GM23338 (cell line): ENCODE measurements around the gene ANO6. TPM values are rescaled to one million over a fixed set of nuclear protein-coding genes. Genes with fewer than 3 reads are reported as not detected.

ENCODE experiments used
- ATAC-seq: fragments of 200-7000 bp; cut with Tn5 transposase; 3 replicates; pipeline ENCODE4 v1.9.1; 2020
- DNase-seq: peaks from one replicate; pipeline ENCODE4 v3.0.0-alpha.2; 2015; ENCODE audit warnings: low spot score
- H2AFZ ChIP-seq: fragments of 200-600 bp; sonication (generic); 2 replicates; pipeline ENCODE4 v1.8.0; 2016; ENCODE audit warnings: antibody characterized with exemption, mild to moderate bottlenecking, moderate library complexity
- H3F3A ChIP-seq: fragments of 200-600 bp; sonication (generic); replicated peaks from 2 replicates; pipeline ENCODE4 v1.8.0; 2017; ENCODE audit warnings: antibody characterized with exemption, mixed run types, low read depth
- H3K27ac ChIP-seq: fragments of 200-600 bp; sonication (generic); 2 replicates; pipeline ENCODE4 v1.6.1; 2016; ENCODE audit warnings: low read depth
- H3K27me3 ChIP-seq: fragments of 200-600 bp; sonication (generic); 2 replicates; pipeline ENCODE4 v1.8.0; 2016; ENCODE audit warnings: mild to moderate bottlenecking, mixed run types, moderate library complexity; ENCODE audit not compliant: insufficient read depth
- H3K36me3 ChIP-seq: fragments of 200-600 bp; sonication (generic); 2 replicates; pipeline ENCODE4 v1.8.0; 2016; ENCODE audit warnings: mild to moderate bottlenecking; ENCODE audit not compliant: insufficient read depth
- H3K4me1 ChIP-seq: fragments of 200-600 bp; sonication (generic); 2 replicates; pipeline ENCODE4 v1.8.0; 2016; ENCODE audit warnings: mild to moderate bottlenecking, moderate library complexity; ENCODE audit not compliant: insufficient read depth
- H3K4me2 ChIP-seq: fragments of 200-600 bp; sonication (generic); 2 replicates; pipeline ENCODE4 v1.7.1; 2017; ENCODE audit warnings: mixed run types
- H3K4me3 ChIP-seq: fragments of 200-600 bp; sonication (generic); 2 replicates; pipeline ENCODE4 v1.6.1; 2016; ENCODE audit warnings: mixed run types
- H3K79me2 ChIP-seq: fragments of 200-600 bp; sonication (generic); replicated peaks from 2 replicates; pipeline ENCODE4 v1.8.0; 2017; ENCODE audit warnings: mild to moderate bottlenecking; ENCODE audit not compliant: insufficient read depth
- H3K9me2 ChIP-seq: fragments of 200-600 bp; sonication (generic); 2 replicates; pipeline ENCODE4 v1.8.0; 2017; ENCODE audit not compliant: insufficient read depth
- H4K20me1 ChIP-seq: fragments of 200-600 bp; sonication (generic); replicated peaks from 2 replicates; pipeline ENCODE4 v1.8.0; 2017; ENCODE audit warnings: mild to moderate bottlenecking; ENCODE audit not compliant: insufficient read depth
- H3K27ac Mint-ChIP-seq: 2 replicates; pipeline ENCODE4 v1.8.0; 2020; ENCODE audit warnings: inconsistent platforms, mild to moderate bottlenecking, moderate library complexity, mixed read lengths
- H3K27me3 Mint-ChIP-seq: 3 replicates; pipeline ENCODE4 v1.8.0; 2022; ENCODE audit warnings: low read depth, mild to moderate bottlenecking, moderate library complexity, mixed read lengths, inconsistent platforms; ENCODE audit not compliant: insufficient read depth, poor library complexity
- H3K36me3 Mint-ChIP-seq: 3 replicates; pipeline ENCODE4 v1.8.0; 2021; ENCODE audit warnings: low read depth, mild to moderate bottlenecking, inconsistent platforms, moderate library complexity, mixed read lengths
- H3K4me1 Mint-ChIP-seq: 3 replicates; pipeline ENCODE4 v1.8.0; 2020; ENCODE audit warnings: mild to moderate bottlenecking, inconsistent platforms, mixed read lengths
- H3K4me3 Mint-ChIP-seq: 3 replicates; pipeline ENCODE4 v1.8.0; 2021; ENCODE audit warnings: moderate library complexity, mild to moderate bottlenecking, inconsistent platforms, mixed read lengths
- H3K9me3 Mint-ChIP-seq: 3 replicates; pipeline ENCODE4 v1.8.0; 2020; ENCODE audit warnings: moderate library complexity, mild to moderate bottlenecking, inconsistent platforms, mixed read lengths
- CREB1 ChIP-seq: fragments of 250-450 bp; sonication (Bioruptor Pico); IDR thresholded peaks from 2 replicates; pipeline ENCODE4 v1.5.0; 2020; ENCODE audit warnings: low read depth, mild to moderate bottlenecking, moderate library complexity
- EZH2 ChIP-seq: fragments of 200-600 bp; sonication (generic); IDR thresholded peaks from one replicate; pipeline ENCODE4 v1.8.0; 2017; ENCODE audit warnings: antibody characterized with exemption, mild to moderate bottlenecking, low read depth; ENCODE audit not compliant: unreplicated experiment
- EZH2phosphoT487 ChIP-seq: fragments of 200-600 bp; sonication (generic); IDR thresholded peaks from one replicate; pipeline ENCODE4 v1.8.1; 2018; ENCODE audit warnings: antibody characterized with exemption; ENCODE audit not compliant: unreplicated experiment
- JUNB ChIP-seq: IDR thresholded peaks from one replicate; pipeline ENCODE4 v1.6.1; 2016; ENCODE audit warnings: antibody characterized with exemption; ENCODE audit not compliant: unreplicated experiment
- NANOG ChIP-seq: IDR thresholded peaks from 2 replicates; pipeline ENCODE4 v1.6.1; 2016; ENCODE audit warnings: antibody characterized with exemption, borderline replicate concordance
- POLR2AphosphoS5 ChIP-seq: IDR thresholded peaks from 2 replicates; pipeline ENCODE4 v1.6.1; 2016; ENCODE audit warnings: antibody characterized with exemption, low read depth
- STAT1 ChIP-seq: IDR thresholded peaks from one replicate; pipeline ENCODE4 v1.6.1; 2016; ENCODE audit warnings: antibody characterized with exemption; ENCODE audit not compliant: unreplicated experiment
- ZNF114 ChIP-seq: fragments of 250-450 bp; sonication (Bioruptor Pico); IDR thresholded peaks from 2 replicates; pipeline ENCODE4 v1.5.0; 2020; ENCODE audit warnings: mild to moderate bottlenecking, moderate library complexity
- ZNF331 ChIP-seq: fragments of 250-450 bp; sonication (Bioruptor Pico); IDR thresholded peaks from 2 replicates; pipeline ENCODE4 v1.5.0; 2020; ENCODE audit warnings: low read depth, mild to moderate bottlenecking, moderate library complexity
- polyA plus RNA-seq: library from polyadenylated mRNA; unstranded; fragments of >200 nt; fragmentation: Nextera tagmentation; extraction: Ambion mirVana; gene quantifications from 2 replicates; pipeline ENCODE4 v1.2.1, GENCODE V29; 2016
- total RNA-seq: library from RNA; depleted of rRNA; stranded (reverse); fragments of >200 nt; shearing (Covaris generic); gene quantifications from 2 replicates; pipeline ENCODE4 v1.2.3, GENCODE V29; 2014
- TF ChIP-seq, protein P1 (sequence below): fragments of 250-450 bp; sonication (Bioruptor Pico); IDR thresholded peaks from 2 replicates; pipeline ENCODE4 v1.5.0; 2020; ENCODE audit warnings: mild to moderate bottlenecking, moderate library complexity
- TF ChIP-seq, protein P2 (sequence below): IDR thresholded peaks from 2 replicates; pipeline ENCODE4 v1.6.1; 2016; ENCODE audit warnings: antibody characterized with exemption
- TF ChIP-seq, protein P3 (sequence below), 2 experiments: fragments of 200-600 bp in 1 of 2; sonication (generic) in 1 of 2; conservative IDR thresholded peaks; 2 replicates each; pipeline versions ENCODE4 v1.5.1 to v1.6.1; 2016 to 2017; ENCODE audit warnings: antibody characterized with exemption in 2 of 2, low read depth in 2 of 2, mild to moderate bottlenecking in 2 of 2, moderate library complexity in 1 of 2
- TF ChIP-seq, protein P4 (sequence below): IDR thresholded peaks from one replicate; pipeline ENCODE4 v1.6.1; 2018; ENCODE audit warnings: antibody characterized with exemption; ENCODE audit not compliant: unreplicated experiment

The ANO6 gene
- total and polyA plus RNA-seq, 2 experiments from 2014 or later = 21.1 to 48.9 TPM

DNA sequence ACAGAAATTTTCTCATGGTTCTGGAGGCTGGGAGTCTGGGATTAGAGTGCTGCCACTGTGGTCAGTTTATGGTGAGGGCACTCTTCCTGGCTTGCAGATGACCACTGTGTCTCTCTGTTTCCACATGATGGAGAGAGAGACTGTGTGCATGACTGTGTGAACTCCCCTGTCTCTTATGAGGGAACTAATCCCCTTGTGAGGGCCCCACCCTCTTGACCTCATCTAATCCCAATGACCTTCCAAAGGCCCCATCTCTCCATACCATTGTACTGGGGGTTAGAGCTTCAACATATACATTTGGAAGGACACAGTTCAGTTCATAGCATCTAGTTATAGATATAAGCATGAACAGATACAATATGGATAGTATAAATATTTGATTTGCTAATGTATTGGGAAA is 31.7 kb downstream of the ANO6 start:
- Histone ChIP-seq H4K20me1 (no peaks in the 10 kb centered on the region), H3F3A (no peaks in the 10 kb centered on the region), H3K27ac (no peak overlapping the region), H3K4me2 (no peak overlapping the region), H3K79me2 (peaks cover 84% of the 10 kb centered on the region), H3K36me3 (no peaks in the 10 kb centered on the region), H3K27me3 (no peaks in the 10 kb centered on the region), H2AFZ (no peak overlapping the region), H3K4me3 (no peak overlapping the region), H3K9me2 (peaks cover 2% of the 10 kb centered on the region; the same call in 1 of the 2 replicates), H3K4me1 (peaks cover 30% of the 10 kb centered on the region)
- ATAC-seq (no peak), DNase-seq (no peak)
- no peaks in the 10 kb centered on the region; the same call in 2 of the 3 replicates for H3K36me3 Mint-ChIP-seq
- no peak for TF ChIP-seq POLR2AphosphoS5
- TF ChIP-seq, protein P1, sequence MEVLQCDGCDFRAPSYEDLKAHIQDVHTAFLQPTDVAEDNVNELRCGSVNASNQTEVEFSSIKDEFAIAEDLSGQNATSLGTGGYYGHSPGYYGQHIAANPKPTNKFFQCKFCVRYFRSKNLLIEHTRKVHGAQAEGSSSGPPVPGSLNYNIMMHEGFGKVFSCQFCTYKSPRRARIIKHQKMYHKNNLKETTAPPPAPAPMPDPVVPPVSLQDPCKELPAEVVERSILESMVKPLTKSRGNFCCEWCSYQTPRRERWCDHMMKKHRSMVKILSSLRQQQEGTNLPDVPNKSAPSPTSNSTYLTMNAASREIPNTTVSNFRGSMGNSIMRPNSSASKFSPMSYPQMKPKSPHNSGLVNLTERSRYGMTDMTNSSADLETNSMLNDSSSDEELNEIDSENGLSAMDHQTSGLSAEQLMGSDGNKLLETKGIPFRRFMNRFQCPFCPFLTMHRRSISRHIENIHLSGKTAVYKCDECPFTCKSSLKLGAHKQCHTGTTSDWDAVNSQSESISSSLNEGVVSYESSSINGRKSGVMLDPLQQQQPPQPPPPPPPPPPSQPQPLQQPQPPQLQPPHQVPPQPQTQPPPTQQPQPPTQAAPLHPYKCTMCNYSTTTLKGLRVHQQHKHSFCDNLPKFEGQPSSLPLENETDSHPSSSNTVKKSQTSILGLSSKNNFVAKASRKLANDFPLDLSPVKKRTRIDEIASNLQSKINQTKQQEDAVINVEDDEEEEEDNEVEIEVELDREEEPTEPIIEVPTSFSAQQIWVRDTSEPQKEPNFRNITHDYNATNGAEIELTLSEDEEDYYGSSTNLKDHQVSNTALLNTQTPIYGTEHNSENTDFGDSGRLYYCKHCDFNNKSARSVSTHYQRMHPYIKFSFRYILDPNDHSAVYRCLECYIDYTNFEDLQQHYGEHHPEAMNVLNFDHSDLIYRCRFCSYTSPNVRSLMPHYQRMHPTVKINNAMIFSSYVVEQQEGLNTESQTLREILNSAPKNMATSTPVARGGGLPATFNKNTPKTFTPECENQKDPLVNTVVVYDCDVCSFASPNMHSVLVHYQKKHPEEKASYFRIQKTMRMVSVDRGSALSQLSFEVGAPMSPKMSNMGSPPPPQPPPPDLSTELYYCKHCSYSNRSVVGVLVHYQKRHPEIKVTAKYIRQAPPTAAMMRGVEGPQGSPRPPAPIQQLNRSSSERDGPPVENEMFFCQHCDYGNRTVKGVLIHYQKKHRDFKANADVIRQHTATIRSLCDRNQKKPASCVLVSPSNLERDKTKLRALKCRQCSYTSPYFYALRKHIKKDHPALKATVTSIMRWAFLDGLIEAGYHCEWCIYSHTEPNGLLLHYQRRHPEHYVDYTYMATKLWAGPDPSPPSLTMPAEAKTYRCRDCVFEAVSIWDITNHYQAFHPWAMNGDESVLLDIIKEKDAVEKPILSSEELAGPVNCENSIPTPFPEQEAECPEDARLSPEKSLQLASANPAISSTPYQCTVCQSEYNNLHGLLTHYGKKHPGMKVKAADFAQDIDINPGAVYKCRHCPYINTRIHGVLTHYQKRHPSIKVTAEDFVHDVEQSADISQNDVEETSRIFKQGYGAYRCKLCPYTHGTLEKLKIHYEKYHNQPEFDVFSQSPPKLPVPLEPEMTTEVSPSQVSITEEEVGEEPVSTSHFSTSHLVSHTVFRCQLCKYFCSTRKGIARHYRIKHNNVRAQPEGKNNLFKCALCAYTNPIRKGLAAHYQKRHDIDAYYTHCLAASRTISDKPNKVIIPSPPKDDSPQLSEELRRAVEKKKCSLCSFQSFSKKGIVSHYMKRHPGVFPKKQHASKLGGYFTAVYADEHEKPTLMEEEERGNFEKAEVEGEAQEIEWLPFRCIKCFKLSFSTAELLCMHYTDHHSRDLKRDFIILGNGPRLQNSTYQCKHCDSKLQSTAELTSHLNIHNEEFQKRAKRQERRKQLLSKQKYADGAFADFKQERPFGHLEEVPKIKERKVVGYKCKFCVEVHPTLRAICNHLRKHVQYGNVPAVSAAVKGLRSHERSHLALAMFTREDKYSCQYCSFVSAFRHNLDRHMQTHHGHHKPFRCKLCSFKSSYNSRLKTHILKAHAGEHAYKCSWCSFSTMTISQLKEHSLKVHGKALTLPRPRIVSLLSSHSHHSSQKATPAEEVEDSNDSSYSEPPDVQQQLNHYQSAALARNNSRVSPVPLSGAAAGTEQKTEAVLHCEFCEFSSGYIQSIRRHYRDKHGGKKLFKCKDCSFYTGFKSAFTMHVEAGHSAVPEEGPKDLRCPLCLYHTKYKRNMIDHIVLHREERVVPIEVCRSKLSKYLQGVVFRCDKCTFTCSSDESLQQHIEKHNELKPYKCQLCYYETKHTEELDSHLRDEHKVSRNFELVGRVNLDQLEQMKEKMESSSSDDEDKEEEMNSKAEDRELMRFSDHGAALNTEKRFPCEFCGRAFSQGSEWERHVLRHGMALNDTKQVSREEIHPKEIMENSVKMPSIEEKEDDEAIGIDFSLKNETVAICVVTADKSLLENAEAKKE = no peak
- no peak for TF ChIP-seq EZH2phosphoT487
- TF ChIP-seq, protein P2, sequence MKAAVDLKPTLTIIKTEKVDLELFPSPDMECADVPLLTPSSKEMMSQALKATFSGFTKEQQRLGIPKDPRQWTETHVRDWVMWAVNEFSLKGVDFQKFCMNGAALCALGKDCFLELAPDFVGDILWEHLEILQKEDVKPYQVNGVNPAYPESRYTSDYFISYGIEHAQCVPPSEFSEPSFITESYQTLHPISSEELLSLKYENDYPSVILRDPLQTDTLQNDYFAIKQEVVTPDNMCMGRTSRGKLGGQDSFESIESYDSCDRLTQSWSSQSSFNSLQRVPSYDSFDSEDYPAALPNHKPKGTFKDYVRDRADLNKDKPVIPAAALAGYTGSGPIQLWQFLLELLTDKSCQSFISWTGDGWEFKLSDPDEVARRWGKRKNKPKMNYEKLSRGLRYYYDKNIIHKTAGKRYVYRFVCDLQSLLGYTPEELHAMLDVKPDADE = no peak
- TF ChIP-seq ZNF331 (CRISPR knock-in tag) = no peak
- TF ChIP-seq STAT1 = no peak
- TF ChIP-seq, protein P3, sequence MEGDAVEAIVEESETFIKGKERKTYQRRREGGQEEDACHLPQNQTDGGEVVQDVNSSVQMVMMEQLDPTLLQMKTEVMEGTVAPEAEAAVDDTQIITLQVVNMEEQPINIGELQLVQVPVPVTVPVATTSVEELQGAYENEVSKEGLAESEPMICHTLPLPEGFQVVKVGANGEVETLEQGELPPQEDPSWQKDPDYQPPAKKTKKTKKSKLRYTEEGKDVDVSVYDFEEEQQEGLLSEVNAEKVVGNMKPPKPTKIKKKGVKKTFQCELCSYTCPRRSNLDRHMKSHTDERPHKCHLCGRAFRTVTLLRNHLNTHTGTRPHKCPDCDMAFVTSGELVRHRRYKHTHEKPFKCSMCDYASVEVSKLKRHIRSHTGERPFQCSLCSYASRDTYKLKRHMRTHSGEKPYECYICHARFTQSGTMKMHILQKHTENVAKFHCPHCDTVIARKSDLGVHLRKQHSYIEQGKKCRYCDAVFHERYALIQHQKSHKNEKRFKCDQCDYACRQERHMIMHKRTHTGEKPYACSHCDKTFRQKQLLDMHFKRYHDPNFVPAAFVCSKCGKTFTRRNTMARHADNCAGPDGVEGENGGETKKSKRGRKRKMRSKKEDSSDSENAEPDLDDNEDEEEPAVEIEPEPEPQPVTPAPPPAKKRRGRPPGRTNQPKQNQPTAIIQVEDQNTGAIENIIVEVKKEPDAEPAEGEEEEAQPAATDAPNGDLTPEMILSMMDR (conservative IDR thresholded peaks at IDR 0.05; ENCODE audit: low read depth in 2 of 2) = no peak
- TF ChIP-seq ZNF114 (CRISPR knock-in tag) = no peak
- no peak for TF ChIP-seq NANOG
- TF ChIP-seq CREB1 (CRISPR knock-in tag) = no peak
- TF ChIP-seq JUNB = no peak
- no peak for TF ChIP-seq EZH2
- TF ChIP-seq, protein P4, sequence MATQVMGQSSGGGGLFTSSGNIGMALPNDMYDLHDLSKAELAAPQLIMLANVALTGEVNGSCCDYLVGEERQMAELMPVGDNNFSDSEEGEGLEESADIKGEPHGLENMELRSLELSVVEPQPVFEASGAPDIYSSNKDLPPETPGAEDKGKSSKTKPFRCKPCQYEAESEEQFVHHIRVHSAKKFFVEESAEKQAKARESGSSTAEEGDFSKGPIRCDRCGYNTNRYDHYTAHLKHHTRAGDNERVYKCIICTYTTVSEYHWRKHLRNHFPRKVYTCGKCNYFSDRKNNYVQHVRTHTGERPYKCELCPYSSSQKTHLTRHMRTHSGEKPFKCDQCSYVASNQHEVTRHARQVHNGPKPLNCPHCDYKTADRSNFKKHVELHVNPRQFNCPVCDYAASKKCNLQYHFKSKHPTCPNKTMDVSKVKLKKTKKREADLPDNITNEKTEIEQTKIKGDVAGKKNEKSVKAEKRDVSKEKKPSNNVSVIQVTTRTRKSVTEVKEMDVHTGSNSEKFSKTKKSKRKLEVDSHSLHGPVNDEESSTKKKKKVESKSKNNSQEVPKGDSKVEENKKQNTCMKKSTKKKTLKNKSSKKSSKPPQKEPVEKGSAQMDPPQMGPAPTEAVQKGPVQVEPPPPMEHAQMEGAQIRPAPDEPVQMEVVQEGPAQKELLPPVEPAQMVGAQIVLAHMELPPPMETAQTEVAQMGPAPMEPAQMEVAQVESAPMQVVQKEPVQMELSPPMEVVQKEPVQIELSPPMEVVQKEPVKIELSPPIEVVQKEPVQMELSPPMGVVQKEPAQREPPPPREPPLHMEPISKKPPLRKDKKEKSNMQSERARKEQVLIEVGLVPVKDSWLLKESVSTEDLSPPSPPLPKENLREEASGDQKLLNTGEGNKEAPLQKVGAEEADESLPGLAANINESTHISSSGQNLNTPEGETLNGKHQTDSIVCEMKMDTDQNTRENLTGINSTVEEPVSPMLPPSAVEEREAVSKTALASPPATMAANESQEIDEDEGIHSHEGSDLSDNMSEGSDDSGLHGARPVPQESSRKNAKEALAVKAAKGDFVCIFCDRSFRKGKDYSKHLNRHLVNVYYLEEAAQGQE = no peak
- H3K27ac Mint-ChIP-seq = no peak overlapping the region
- H3K27me3 Mint-ChIP-seq = peaks cover 2% of the 10 kb centered on the region
- peaks cover 37% of the 10 kb centered on the region for H3K4me1 Mint-ChIP-seq
- no peaks in the 10 kb centered on the region for H3K9me3 Mint-ChIP-seq
- no peak overlapping the region for H3K4me3 Mint-ChIP-seq
